HL-60 (cell line): ENCODE data around the gene PTPN13.

Experiments
- CTCF ChIP-seq: IDR thresholded peaks from one replicate; pipeline ENCODE4 v1.5.1; 2011; ENCODE audit warnings: low read length, control low read depth, inconsistent platforms; ENCODE audit not compliant: insufficient read depth
- REST ChIP-seq: IDR thresholded peaks from 2 replicates; pipeline ENCODE4 v1.6.1; 2012; ENCODE audit warnings: low read depth; ENCODE audit not compliant: insufficient replicate concordance

- no peak for TF ChIP-seq CTCF
- no peak for TF ChIP-seq REST
These were observed 7.3 kb upstream of the PTPN13 start for GRCh38 chr4:86586626-86587380.
